Liver (tissue), 9 donors: ENCODE data around the gene DSCAM. TPM values are rescaled to one million over a fixed set of nuclear protein-coding genes. Genes with fewer than 3 reads are reported as not detected.

ENCODE experiments used
- DNase-seq: peaks from one replicate; pipeline ENCODE4 v3.0.0-alpha.2; 2017; ENCODE audit warnings: low spot score
- H3K27ac ChIP-seq, 2 donors: one replicate each; pipeline ENCODE4 v1.7.0; 2013; ENCODE audit warnings: inconsistent platforms in 2 of 2, low read length in 2 of 2, control low read depth in 1 of 2, low read depth in 1 of 2, mild to moderate bottlenecking in 1 of 2
- H3K27me3 ChIP-seq, 4 donors: one replicate each; pipeline versions ENCODE4 v1.6.1 to v1.7.0; 2013; ENCODE audit warnings: low read length in 3 of 4, inconsistent platforms in 1 of 4, mild to moderate bottlenecking in 1 of 4, moderate library complexity in 1 of 4; ENCODE audit not compliant: control insufficient read depth in 4 of 4, insufficient read depth in 4 of 4
- H3K36me3 ChIP-seq, 4 donors: one replicate each; pipeline versions ENCODE4 v1.6.1 to v1.7.0; 2013; ENCODE audit warnings: low read length in 3 of 4, mild to moderate bottlenecking in 3 of 4, low read depth in 1 of 4, moderate library complexity in 1 of 4; ENCODE audit not compliant: control insufficient read depth in 4 of 4, insufficient read depth in 3 of 4
- H3K4me1 ChIP-seq, 4 donors: one replicate each; pipeline versions ENCODE4 v1.6.1 to v1.7.0; 2013; ENCODE audit warnings: low read length in 3 of 4, mild to moderate bottlenecking in 3 of 4, moderate library complexity in 1 of 4; ENCODE audit not compliant: control insufficient read depth in 4 of 4, insufficient read depth in 4 of 4
- H3K4me3 ChIP-seq, 3 donors: one replicate each; pipeline versions ENCODE4 v1.6.1 to v1.7.0; 2013; ENCODE audit warnings: low read length in 3 of 3, control low read depth in 1 of 3, low read depth in 1 of 3, mild to moderate bottlenecking in 1 of 3
- H3K9ac ChIP-seq, 2 donors: one replicate each; pipeline ENCODE4 v1.7.0; 2013; ENCODE audit warnings: low read length in 2 of 2, mild to moderate bottlenecking in 2 of 2, moderate library complexity in 2 of 2, control low read depth in 1 of 2, low read depth in 1 of 2
- H3K9me3 ChIP-seq, 4 donors: one replicate each; pipeline versions ENCODE4 v1.6.1 to v1.7.0; 2013; ENCODE audit warnings: low read length in 3 of 4; ENCODE audit not compliant: control insufficient read depth in 4 of 4
- EGR1 ChIP-seq, 2 donors: IDR thresholded peaks; 2 replicates each; pipeline ENCODE4 v1.6.1; 2016 to 2018; ENCODE audit warnings: antibody characterized with exemption in 2 of 2, low read depth in 2 of 2
- FOXA1 ChIP-seq: IDR thresholded peaks from 2 replicates; pipeline ENCODE4 v1.6.1; 2016; ENCODE audit warnings: antibody characterized with exemption
- FOXA2 ChIP-seq: IDR thresholded peaks from 2 replicates; pipeline ENCODE4 v1.6.1; 2016; ENCODE audit warnings: antibody characterized with exemption
- GABPA ChIP-seq, 2 donors: IDR thresholded peaks in 1 of 2; conservative IDR thresholded peaks in 1 of 2; 2 replicates each; pipeline ENCODE4 v1.6.1; 2016; ENCODE audit warnings: antibody characterized with exemption in 2 of 2, mild to moderate bottlenecking in 1 of 2, moderate library complexity in 1 of 2
- HNF4A ChIP-seq, 2 donors: conservative IDR thresholded peaks; 2 replicates each; pipeline ENCODE4 v1.6.1; 2016; ENCODE audit warnings: antibody characterized with exemption in 2 of 2, mild to moderate bottlenecking in 2 of 2
- HNF4G ChIP-seq: IDR thresholded peaks from 2 replicates; pipeline ENCODE4 v1.6.1; 2016; ENCODE audit warnings: antibody characterized with exemption
- JUND ChIP-seq, 2 donors: IDR thresholded peaks; 2 replicates each; pipeline ENCODE4 v1.6.1; 2016; ENCODE audit warnings: antibody characterized with exemption in 2 of 2
- NR2F2 ChIP-seq: IDR thresholded peaks from 2 replicates; pipeline ENCODE4 v1.6.1; 2016; ENCODE audit warnings: antibody characterized with exemption
- RXRA ChIP-seq, 2 donors: IDR thresholded peaks; 2 replicates each; pipeline ENCODE4 v1.6.1; 2017 to 2018; ENCODE audit warnings: antibody characterized with exemption in 2 of 2, mild to moderate bottlenecking in 1 of 2
- SP1 ChIP-seq: IDR thresholded peaks from 2 replicates; pipeline ENCODE4 v1.6.1; 2018; ENCODE audit warnings: antibody characterized with exemption, mild to moderate bottlenecking
- TAF1 ChIP-seq: conservative IDR thresholded peaks from 2 replicates; pipeline ENCODE4 v1.6.1; 2016; ENCODE audit warnings: antibody characterized with exemption, mild to moderate bottlenecking
- WGBS: extraction: QIAGEN DNeasy Blood & Tissue Kit; methylation state at CpG from one replicate; pipeline ENCODE4 v1.1.7; 2013; 5-methylcytosine and 5-hydroxymethylcytosine counted together
- polyA plus RNA-seq, 2 donors: library from polyadenylated mRNA; stranded (reverse) in 1 of 2; unstranded in 1 of 2; fragments of 200-250 nt in 1 of 2; fragments of >200 nt in 1 of 2; fragmentation: Nextera tagmentation in 1 of 2; extraction: Ambion mirVana in 1 of 2; gene quantifications; one replicate each; pipeline versions ENCODE4 v1.2.1 to v1.2.3, GENCODE V29; 2013 to 2015
- total RNA-seq, 2 donors: library from RNA; depleted of rRNA; stranded (reverse); fragments of >200 nt; gene quantifications; one replicate each; pipeline ENCODE4 v1.2.3, GENCODE V29; 2014
- TF ChIP-seq, protein P1 (sequence below): IDR thresholded peaks from 2 replicates; pipeline ENCODE4 v1.6.1; 2016; ENCODE audit warnings: antibody characterized with exemption
- TF ChIP-seq, protein P2 (sequence below): IDR thresholded peaks from 2 replicates; pipeline ENCODE4 v1.6.1; 2016; ENCODE audit warnings: antibody characterized with exemption
- TF ChIP-seq, protein P3 (sequence below): IDR thresholded peaks from 2 replicates; pipeline ENCODE4 v1.6.1; 2016; ENCODE audit warnings: antibody characterized with exemption, mild to moderate bottlenecking
- TF ChIP-seq, protein P4 (sequence below): fragments of 150-350 bp; IDR thresholded peaks from 2 replicates; pipeline ENCODE4 v1.5.1; 2017; ENCODE audit warnings: improper control_type of control experiment, low read depth, low read length; ENCODE audit not compliant: missing input control
- donor health status: healthy.
- donor health status: healthy.
- donor health status: healthy.
- donor health status: healthy.
- donor health status: healthy.

Gene DSCAM
- total and polyA plus RNA-seq, 4 donors = 0.02 to 0.23 (median 0.10) TPM

DNA sequence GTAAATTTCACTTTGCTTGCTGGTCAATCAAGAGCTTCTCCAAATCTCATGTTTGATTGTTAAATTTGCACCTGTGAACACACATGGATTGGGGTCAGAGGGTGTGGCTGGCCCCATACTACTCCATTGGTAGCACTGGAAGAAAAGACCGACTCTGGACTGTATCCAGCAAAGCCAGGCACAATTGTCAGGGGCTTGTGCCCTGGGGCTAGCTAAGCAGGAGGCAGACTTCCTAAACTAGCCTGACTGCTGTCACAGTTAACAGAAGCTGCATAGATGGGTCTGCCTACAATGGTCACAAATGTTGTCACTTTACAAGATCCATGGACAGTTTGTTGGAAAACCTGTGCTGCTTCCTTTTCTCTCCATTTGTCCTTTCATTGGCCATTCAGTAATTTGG, 421.0 kb downstream of the DSCAM start:
- H3K9me3 ChIP-seq = peaks cover 0 to 2% (median 0%) of the 10 kb centered on the region in 4 donors
- no peaks in the 10 kb centered on the region for H3K4me1 ChIP-seq
- WGBS = 59% methylated on average over 1 of the region's 1 CpG
- H3K27ac ChIP-seq = no peak overlapping the region
- no peak overlapping the region for H3K9ac ChIP-seq
- no peaks in the 10 kb centered on the region for H3K36me3 ChIP-seq
- no peak for DNase-seq
- TF ChIP-seq JUND (IDR thresholded peaks at IDR 0.05) (no peak), HNF4A (conservative IDR thresholded peaks at IDR 0.05) (no peak), TAF1 (no peak), EGR1 (IDR thresholded peaks at IDR 0.05; ENCODE audit: low read depth in 2 of 2) (no peak), HNF4G (no peak), FOXA2 (no peak), RXRA (IDR thresholded peaks at IDR 0.05) (no peak), GABPA (IDR thresholded peaks at IDR 0.05 in 1 of 2, conservative IDR thresholded peaks at IDR 0.05 in 1 of 2) (no peak), SP1 (no peak)
- TF ChIP-seq, protein P1, sequence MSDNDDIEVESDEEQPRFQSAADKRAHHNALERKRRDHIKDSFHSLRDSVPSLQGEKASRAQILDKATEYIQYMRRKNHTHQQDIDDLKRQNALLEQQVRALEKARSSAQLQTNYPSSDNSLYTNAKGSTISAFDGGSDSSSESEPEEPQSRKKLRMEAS = no peak
- TF ChIP-seq, protein P2, sequence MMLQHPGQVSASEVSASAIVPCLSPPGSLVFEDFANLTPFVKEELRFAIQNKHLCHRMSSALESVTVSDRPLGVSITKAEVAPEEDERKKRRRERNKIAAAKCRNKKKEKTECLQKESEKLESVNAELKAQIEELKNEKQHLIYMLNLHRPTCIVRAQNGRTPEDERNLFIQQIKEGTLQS = no peak
- TF ChIP-seq, protein P3, sequence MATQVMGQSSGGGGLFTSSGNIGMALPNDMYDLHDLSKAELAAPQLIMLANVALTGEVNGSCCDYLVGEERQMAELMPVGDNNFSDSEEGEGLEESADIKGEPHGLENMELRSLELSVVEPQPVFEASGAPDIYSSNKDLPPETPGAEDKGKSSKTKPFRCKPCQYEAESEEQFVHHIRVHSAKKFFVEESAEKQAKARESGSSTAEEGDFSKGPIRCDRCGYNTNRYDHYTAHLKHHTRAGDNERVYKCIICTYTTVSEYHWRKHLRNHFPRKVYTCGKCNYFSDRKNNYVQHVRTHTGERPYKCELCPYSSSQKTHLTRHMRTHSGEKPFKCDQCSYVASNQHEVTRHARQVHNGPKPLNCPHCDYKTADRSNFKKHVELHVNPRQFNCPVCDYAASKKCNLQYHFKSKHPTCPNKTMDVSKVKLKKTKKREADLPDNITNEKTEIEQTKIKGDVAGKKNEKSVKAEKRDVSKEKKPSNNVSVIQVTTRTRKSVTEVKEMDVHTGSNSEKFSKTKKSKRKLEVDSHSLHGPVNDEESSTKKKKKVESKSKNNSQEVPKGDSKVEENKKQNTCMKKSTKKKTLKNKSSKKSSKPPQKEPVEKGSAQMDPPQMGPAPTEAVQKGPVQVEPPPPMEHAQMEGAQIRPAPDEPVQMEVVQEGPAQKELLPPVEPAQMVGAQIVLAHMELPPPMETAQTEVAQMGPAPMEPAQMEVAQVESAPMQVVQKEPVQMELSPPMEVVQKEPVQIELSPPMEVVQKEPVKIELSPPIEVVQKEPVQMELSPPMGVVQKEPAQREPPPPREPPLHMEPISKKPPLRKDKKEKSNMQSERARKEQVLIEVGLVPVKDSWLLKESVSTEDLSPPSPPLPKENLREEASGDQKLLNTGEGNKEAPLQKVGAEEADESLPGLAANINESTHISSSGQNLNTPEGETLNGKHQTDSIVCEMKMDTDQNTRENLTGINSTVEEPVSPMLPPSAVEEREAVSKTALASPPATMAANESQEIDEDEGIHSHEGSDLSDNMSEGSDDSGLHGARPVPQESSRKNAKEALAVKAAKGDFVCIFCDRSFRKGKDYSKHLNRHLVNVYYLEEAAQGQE = no peak
- no peaks in the 10 kb centered on the region for H3K27me3 ChIP-seq
- H3K4me3 ChIP-seq = no peak overlapping the region

DNA sequence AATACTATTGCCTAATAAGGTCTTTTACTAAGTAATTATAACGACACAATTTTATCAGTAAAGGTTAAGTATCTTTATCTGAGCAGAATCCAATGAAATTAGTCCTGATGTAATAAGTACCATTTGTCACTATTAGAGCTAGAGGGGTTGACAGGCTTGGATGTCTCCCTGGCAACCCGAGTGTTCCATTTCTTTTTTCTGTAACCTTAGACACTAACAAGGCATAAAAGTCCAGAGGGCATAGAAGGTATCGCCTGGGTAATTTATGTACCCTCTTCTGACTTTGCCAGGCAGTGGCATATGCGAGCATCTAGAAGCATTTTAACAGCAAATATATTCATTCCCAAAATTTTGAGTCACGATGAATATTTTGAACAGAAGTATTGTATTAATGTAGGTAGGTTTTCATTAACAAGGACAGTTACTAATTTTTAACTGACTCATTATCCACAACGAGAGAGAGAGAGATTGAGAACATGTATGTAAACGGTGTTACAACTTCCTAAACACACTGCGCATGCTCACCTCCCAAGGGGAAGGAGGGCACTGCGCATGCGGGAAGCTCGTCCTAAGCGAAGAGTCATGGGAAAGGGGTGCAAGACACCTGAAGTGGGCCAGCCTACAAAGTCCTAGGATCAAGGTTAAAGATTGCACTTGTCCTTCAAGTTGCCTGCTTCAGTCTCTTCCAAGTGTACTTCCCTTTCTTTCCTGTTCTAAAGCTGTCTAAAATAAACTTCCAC, 423.9 kb downstream of the DSCAM start:
- H3K4me1 ChIP-seq = no peaks in the 10 kb centered on the region
- H3K27me3 ChIP-seq = no peaks in the 10 kb centered on the region
- WGBS = 82% methylated on average over 12 of the region's 12 CpGs
- H3K36me3 ChIP-seq = no peaks in the 10 kb centered on the region
- H3K9ac ChIP-seq = no peak overlapping the region
- TF ChIP-seq RXRA (IDR thresholded peaks at IDR 0.05) (no peak), NR2F2 (no peak), SP1 (no peak), FOXA1 (no peak), EGR1 (IDR thresholded peaks at IDR 0.05; ENCODE audit: low read depth in 2 of 2) (no peak)
- TF ChIP-seq, protein P4, sequence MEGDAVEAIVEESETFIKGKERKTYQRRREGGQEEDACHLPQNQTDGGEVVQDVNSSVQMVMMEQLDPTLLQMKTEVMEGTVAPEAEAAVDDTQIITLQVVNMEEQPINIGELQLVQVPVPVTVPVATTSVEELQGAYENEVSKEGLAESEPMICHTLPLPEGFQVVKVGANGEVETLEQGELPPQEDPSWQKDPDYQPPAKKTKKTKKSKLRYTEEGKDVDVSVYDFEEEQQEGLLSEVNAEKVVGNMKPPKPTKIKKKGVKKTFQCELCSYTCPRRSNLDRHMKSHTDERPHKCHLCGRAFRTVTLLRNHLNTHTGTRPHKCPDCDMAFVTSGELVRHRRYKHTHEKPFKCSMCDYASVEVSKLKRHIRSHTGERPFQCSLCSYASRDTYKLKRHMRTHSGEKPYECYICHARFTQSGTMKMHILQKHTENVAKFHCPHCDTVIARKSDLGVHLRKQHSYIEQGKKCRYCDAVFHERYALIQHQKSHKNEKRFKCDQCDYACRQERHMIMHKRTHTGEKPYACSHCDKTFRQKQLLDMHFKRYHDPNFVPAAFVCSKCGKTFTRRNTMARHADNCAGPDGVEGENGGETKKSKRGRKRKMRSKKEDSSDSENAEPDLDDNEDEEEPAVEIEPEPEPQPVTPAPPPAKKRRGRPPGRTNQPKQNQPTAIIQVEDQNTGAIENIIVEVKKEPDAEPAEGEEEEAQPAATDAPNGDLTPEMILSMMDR = no peak
- TF ChIP-seq, protein P3 = no peak
- TF ChIP-seq, protein P2 = no peak
- peaks cover 0 to 8% (median 1%) of the 10 kb centered on the region in 4 donors for H3K9me3 ChIP-seq
- H3K4me3 ChIP-seq = no peak overlapping the region
- DNase-seq = no peak
- no peak overlapping the region for H3K27ac ChIP-seq
